ENCODE results near the gene C9orf50.

The C9orf50 gene

GRCh38 chr9:129562917-129563316, 58.0 kb downstream of the C9orf50 start:
- DNase-seq (ENCODE audit: extremely low spot score): no peak
- POLR2A ChIA-PET: no interaction called here
- TF ChIP-seq L3MBTL2 (conservative IDR thresholded peaks at IDR 0.05): no peak
- no peak for TF ChIP-seq LEF1 (IDR thresholded peaks at IDR 0.05; ENCODE audit: borderline replicate concordance)
- CTCF ChIA-PET: no interaction called here

GRCh38 chr9:129562514-129562913, 58.4 kb downstream of the C9orf50 start:
- ChIA-PET POLR2A (no interaction called here), CTCF (no interaction called here)
- no peak for TF ChIP-seq ARNT (IDR thresholded peaks at IDR 0.05)
- no peak for TF ChIP-seq FOXM1 (IDR thresholded peaks at IDR 0.05; ENCODE audit: borderline replicate concordance)
- TF ChIP-seq BHLHE40 (IDR thresholded peaks at IDR 0.05; ENCODE audit: borderline replicate concordance): no peak
- TF ChIP-seq SUZ12 (IDR thresholded peaks at IDR 0.05): no peak
- no peak for TF ChIP-seq HDGF (IDR thresholded peaks at IDR 0.05; ENCODE audit: borderline replicate concordance)
- TF ChIP-seq LEF1 (IDR thresholded peaks at IDR 0.05; ENCODE audit: borderline replicate concordance): no peak
- no peak for TF ChIP-seq PKNOX1 (IDR thresholded peaks at IDR 0.05)
- no peak for TF ChIP-seq L3MBTL2 (conservative IDR thresholded peaks at IDR 0.05)
- no peak for DNase-seq (ENCODE audit: extremely low spot score)
